Sciatic nerve (tissue), 2 donors: ENCODE measurements around the gene GREM1. TPM values are rescaled to one million over a fixed set of nuclear protein-coding genes. Genes with fewer than 3 reads are reported as not detected.
A peak's percentile ranks its signal among the peaks of the same experiment; 100 is the strongest.

Source experiments
- ATAC-seq: fragments of 200-7000 bp; cut with Tn5 transposase; one replicate; pipeline ENCODE4 v1.9.1; 2020; ENCODE audit warnings: mild to moderate bottlenecking, moderate library complexity
- DNase-seq: peaks from one replicate; pipeline ENCODE4 v3.0.0-alpha.2; 2020; ENCODE audit warnings: low spot score
- intact Hi-C: fragments of 100-400 bp; cut with DNase I; formaldehyde crosslinking; loops from one replicate; pipeline ENCODE4 v1.14.2; 2022
- total RNA-seq: library from RNA; stranded (reverse); fragmentation: NEBNext Ultra II Directional; extraction: Animal tissue kit (Norgen Biotek cat#: 25700); gene quantifications from one replicate; pipeline ENCODE4 v1.2.1, GENCODE V29; 2021
- donor health status: DM: no; HTN: no; CAD: no.
- donor health status: DM: no; HTN: no; CAD: no.

GREM1 gene
- total RNA-seq, 1 donor from 2014 or later: 4.6 TPM

GRCh38 chr15:32691689-32692038, 26.1 kb upstream of the GREM1 start:
- intact Hi-C loops: no loop called here

GRCh38 chr15:32692286-32692685, 25.5 kb upstream of the GREM1 start:
- DNase-seq: no peak
- intact Hi-C loops: no loop called here
- ATAC-seq: no peak

More at GRCh38 chr15:32691689-32692038, 26.1 kb upstream of the GREM1 start:
- ATAC-seq (no peak), DNase-seq (no peak)

- ATAC-seq (no peak), DNase-seq (no peak)
- intact Hi-C loops: no loop called here
Observed at GRCh38 chr15:32694222-32694983, 23.4 kb upstream of the GREM1 start.

- no peak for DNase-seq
- ATAC-seq: no peak
- intact Hi-C loops: no loop called here
Observed at GRCh38 chr15:32698773-32699390, 18.9 kb upstream of the GREM1 start.

GRCh38 chr15:32700501-32701150, 17.2 kb upstream of the GREM1 start:
- ATAC-seq (no peak), DNase-seq (no peak)
- intact Hi-C loops: loop anchor here (5.0 kb wide), 1 partner anchor 1568 kb away; no protein-coding TSS in a partner anchor

GRCh38 chr15:32701863-32702262, 15.9 kb upstream of the GREM1 start:
- ATAC-seq: no peak
- DNase-seq: no peak
- intact Hi-C loops: loop anchor here (5.0 kb wide), 1 partner anchor 1570 kb away; no protein-coding TSS in a partner anchor

GRCh38 chr15:32704395-32704981, 13.3 kb upstream of the GREM1 start:
- intact Hi-C loops: loop anchor here (5.0 kb wide), 1 partner anchor 1572 kb away; no protein-coding TSS in a partner anchor
- no peak for DNase-seq
- no peak for ATAC-seq

- intact Hi-C loops: no loop called here
- no peak for ATAC-seq
- DNase-seq: no peak
Observed at GRCh38 chr15:32705446-32705845, 12.4 kb upstream of the GREM1 start.

GRCh38 chr15:32706704-32707103, 11.1 kb upstream of the GREM1 start:
- DNase-seq: no peak
- intact Hi-C loops: no loop called here

GRCh38 chr15:32707436-32707835, 10.4 kb upstream of the GREM1 start:
- DNase-seq (no peak), ATAC-seq (no peak)
- intact Hi-C loops: no loop called here

More at GRCh38 chr15:32706704-32707103, 11.1 kb upstream of the GREM1 start:
- ATAC-seq: no peak

- no peak for DNase-seq
- no peak for ATAC-seq
- intact Hi-C loops: no loop called here
Observed at GRCh38 chr15:32709295-32710033, 8.3 kb upstream of the GREM1 start.

GRCh38 chr15:32715276-32715675, 2.5 kb upstream of the GREM1 start:
- DNase-seq (no peak), ATAC-seq (no peak)
- intact Hi-C loops: no loop called here

- no peak for DNase-seq
- intact Hi-C loops: no loop called here
- ATAC-seq: no peak
Observed at GRCh38 chr15:32716216-32716914, 1.4 kb upstream of the GREM1 start.

GRCh38 chr15:32716915-32717425, 834 bp upstream of the GREM1 start:
- ATAC-seq: no peak
- no peak for DNase-seq
- intact Hi-C loops: no loop called here

- intact Hi-C loops: no loop called here
- DNase-seq (no peak), ATAC-seq (peak; percentile 10)
Observed at GRCh38 chr15:32718227-32718820, 520 bp downstream of the GREM1 start.

GRCh38 chr15:32718821-32719716, 1.3 kb downstream of the GREM1 start:
- DNase-seq: no peak
- intact Hi-C loops: no loop called here
- ATAC-seq: peak; percentile 61

- no peak for DNase-seq
- ATAC-seq: no peak
- intact Hi-C loops: no loop called here
Observed at GRCh38 chr15:32721596-32721995, 3.8 kb downstream of the GREM1 start.
